Spleen (tissue), 11 donors: Measurements from ENCODE around the gene PACRG. TPM values are rescaled to one million over a fixed set of nuclear protein-coding genes. Genes with fewer than 3 reads are reported as not detected.

ENCODE experiments used
- DNase-seq: peaks from one replicate; pipeline ENCODE4 v3.0.0-alpha.2; 2020
- H3K27ac ChIP-seq, 8 donors: fragments of 200-600 bp; sonication (generic) in 7 of 8; 1 replicate in 4 of 8; 2 replicates in 4 of 8; pipeline versions ENCODE4 v1.5.0 to v1.8.0; 2016 to 2021; ENCODE audit warnings: inconsistent platforms in 4 of 8, mild to moderate bottlenecking in 4 of 8, moderate library complexity in 1 of 8
- H3K27me3 ChIP-seq, 7 donors: fragments of 200-600 bp; sonication (generic) in 6 of 7; replicated peaks in 1 of 7; 1 replicate in 4 of 7; 2 replicates in 3 of 7; pipeline versions ENCODE4 v1.5.0 to v1.8.0; 2016 to 2021; ENCODE audit warnings: inconsistent platforms in 3 of 7, mild to moderate bottlenecking in 1 of 7
- H3K36me3 ChIP-seq, 6 donors: fragments of 200-600 bp; sonication (generic) in 5 of 6; 1 replicate in 4 of 6; 2 replicates in 2 of 6; pipeline versions ENCODE4 v1.5.0 to v1.8.0; 2016 to 2021; ENCODE audit warnings: inconsistent platforms in 2 of 6
- H3K4me1 ChIP-seq, 6 donors: fragments of 200-600 bp; sonication (generic) in 5 of 6; 1 replicate in 3 of 6; 2 replicates in 3 of 6; pipeline versions ENCODE4 v1.5.0 to v1.8.0; 2016 to 2021; ENCODE audit warnings: inconsistent platforms in 3 of 6
- H3K4me3 ChIP-seq, 8 donors: fragments of 200-600 bp; sonication (generic) in 7 of 8; 1 replicate in 4 of 8; 2 replicates in 4 of 8; pipeline versions ENCODE4 v1.5.0 to v1.8.0; 2016 to 2021; ENCODE audit warnings: inconsistent platforms in 4 of 8, mild to moderate bottlenecking in 4 of 8, moderate library complexity in 2 of 8
- H3K9me3 ChIP-seq, 8 donors: fragments of 200-600 bp; sonication (generic) in 7 of 8; 1 replicate in 4 of 8; 2 replicates in 4 of 8; pipeline versions ENCODE4 v1.5.0 to v1.8.0; 2016 to 2021; ENCODE audit warnings: inconsistent platforms in 4 of 8
- POLR2A ChIP-seq, 3 donors: fragments of 450-650 bp; IDR thresholded peaks; one replicate each; pipeline ENCODE4 v1.5.1; 2017; ENCODE audit warnings: antibody characterized with exemption in 3 of 3, mild to moderate bottlenecking in 1 of 3
- POLR2AphosphoS5 ChIP-seq, 3 donors: sonication (generic); formaldehyde crosslinking; IDR thresholded peaks; one replicate each; pipeline ENCODE4 v1.5.1; 2017; ENCODE audit warnings: antibody characterized with exemption in 3 of 3
- WGBS, 5 donors: extraction: QIAGEN DNeasy Blood & Tissue Kit in 3 of 5; methylation state at CpG; one replicate each; pipeline versions ENCODE4 v1.1.5 to v1.1.7; 2013 to 2018; 5-methylcytosine and 5-hydroxymethylcytosine counted together
- intact Hi-C: fragments of 100-400 bp; cut with DNase I; formaldehyde crosslinking; loops from one replicate; pipeline ENCODE4 v1.15.0; 2023; ENCODE audit warnings: low total_unique reads
- polyA plus RNA-seq, 3 donors: library from polyadenylated mRNA; stranded (reverse); fragments of 200-250 nt; gene quantifications; one replicate each; pipeline ENCODE4 v1.2.1, GENCODE V29; 2013
- total RNA-seq, 7 donors: library from RNA; depleted of rRNA in 3 of 7; stranded (reverse); fragments of >200 nt in 3 of 7; fragmentation: NEBNext Ultra II Directional in 4 of 7; extraction: Animal tissue kit (Norgen Biotek cat#: 25700) in 4 of 7; gene quantifications; one replicate each; pipeline versions ENCODE4 v1.1.0 to v1.2.1, GENCODE V29; 2016 to 2021
- TF ChIP-seq, protein P1 (sequence below), 11 experiments: fragments of 200-600 bp in 7 of 11; fragments of 450-650 bp in 4 of 11; sonication (generic) in 4 of 11; IDR thresholded peaks in 8 of 11; conservative IDR thresholded peaks in 3 of 11; 1 replicate in 7 of 11; 2 replicates in 4 of 11; pipeline versions ENCODE4 v1.4.0 to v1.8.0; 2016 to 2021; ENCODE audit warnings: antibody characterized with exemption in 11 of 11, inconsistent platforms in 4 of 11, mild to moderate bottlenecking in 1 of 11
- donor health status: healthy with polysubstance abuse.
- donor health status: DM: no; HTN: no; CAD: no; lungs with moderate emphysema.
- donor health status: DM: no; HTN: no; CAD: no.
- donor health status: Bipolar disorder and iron deficiency.
- donor health status: healthy.
- donor health status: DM: no; HTN: no; CAD: no.
- donor health status: DM: yes; HTN: yes; CAD: no.

The PACRG gene
- total and polyA plus RNA-seq, 10 donors, result 0.32 to 2.0 (median 1.0) TPM; not detected in 5

DNA sequence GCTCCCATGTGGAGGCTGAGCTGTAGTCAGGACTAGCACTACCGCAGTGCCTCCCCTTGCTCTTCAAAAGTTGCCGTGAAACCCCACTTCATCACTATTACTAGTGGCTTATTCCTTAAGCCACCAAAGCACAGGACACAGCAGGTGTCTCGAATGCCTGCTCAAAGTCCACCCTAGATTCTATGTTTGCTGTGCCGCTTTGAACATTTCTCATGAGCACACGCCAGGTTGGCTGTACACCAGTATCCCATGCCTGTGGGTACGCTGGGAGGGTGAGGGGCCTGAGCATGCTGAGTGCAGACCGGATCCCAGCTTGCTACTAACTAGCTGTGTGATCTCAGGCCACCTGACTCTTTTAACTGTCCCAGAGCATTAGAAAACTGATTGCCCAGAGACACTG lies 350.9 kb downstream of the PACRG start:
- 86 to 94% (median 93%) methylated on average over 7 of the region's 7 CpGs for WGBS, 5 donors
- TF ChIP-seq POLR2AphosphoS5 (IDR thresholded peaks at IDR 0.05) (no peak), POLR2A (IDR thresholded peaks at IDR 0.05) (no peak)
- TF ChIP-seq, protein P1, sequence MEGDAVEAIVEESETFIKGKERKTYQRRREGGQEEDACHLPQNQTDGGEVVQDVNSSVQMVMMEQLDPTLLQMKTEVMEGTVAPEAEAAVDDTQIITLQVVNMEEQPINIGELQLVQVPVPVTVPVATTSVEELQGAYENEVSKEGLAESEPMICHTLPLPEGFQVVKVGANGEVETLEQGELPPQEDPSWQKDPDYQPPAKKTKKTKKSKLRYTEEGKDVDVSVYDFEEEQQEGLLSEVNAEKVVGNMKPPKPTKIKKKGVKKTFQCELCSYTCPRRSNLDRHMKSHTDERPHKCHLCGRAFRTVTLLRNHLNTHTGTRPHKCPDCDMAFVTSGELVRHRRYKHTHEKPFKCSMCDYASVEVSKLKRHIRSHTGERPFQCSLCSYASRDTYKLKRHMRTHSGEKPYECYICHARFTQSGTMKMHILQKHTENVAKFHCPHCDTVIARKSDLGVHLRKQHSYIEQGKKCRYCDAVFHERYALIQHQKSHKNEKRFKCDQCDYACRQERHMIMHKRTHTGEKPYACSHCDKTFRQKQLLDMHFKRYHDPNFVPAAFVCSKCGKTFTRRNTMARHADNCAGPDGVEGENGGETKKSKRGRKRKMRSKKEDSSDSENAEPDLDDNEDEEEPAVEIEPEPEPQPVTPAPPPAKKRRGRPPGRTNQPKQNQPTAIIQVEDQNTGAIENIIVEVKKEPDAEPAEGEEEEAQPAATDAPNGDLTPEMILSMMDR (IDR thresholded peaks at IDR 0.05 in 8 of 11, conservative IDR thresholded peaks at IDR 0.05 in 3 of 11), result no peak
- Histone ChIP-seq H3K36me3 (no peaks in the 10 kb centered on the region), H3K9me3 (no peaks in the 10 kb centered on the region), H3K4me3 (no peak overlapping the region), H3K27me3 (no peaks in the 10 kb centered on the region), H3K27ac (no peak overlapping the region), H3K4me1 (no peaks in the 10 kb centered on the region)
- intact Hi-C loops, result no loop called here
- DNase-seq, result no peak

DNA sequence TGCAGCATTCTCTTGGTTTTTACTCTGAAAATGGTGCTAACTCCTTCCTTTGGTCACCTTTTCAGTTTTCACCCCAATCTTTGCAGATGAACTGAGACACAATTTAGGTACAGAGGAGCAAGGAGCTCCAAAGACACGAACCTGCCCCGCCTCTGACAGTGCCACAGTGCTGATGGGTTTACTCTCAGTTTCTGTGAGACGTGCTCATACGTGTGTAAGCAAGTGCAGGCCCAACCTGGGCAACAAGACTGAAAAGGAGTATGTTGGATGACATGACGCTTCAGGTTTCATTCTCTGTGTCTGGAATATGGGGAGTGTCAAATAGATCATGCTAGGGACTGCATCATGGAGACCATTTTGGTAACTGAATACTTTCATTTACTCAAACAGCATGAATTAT lies 352.5 kb downstream of the PACRG start:
- no peaks in the 10 kb centered on the region for H3K9me3 ChIP-seq
- H3K27me3 ChIP-seq, result no peaks in the 10 kb centered on the region
- intact Hi-C loops, result no loop called here
- DNase-seq, result no peak
- WGBS, 5 donors, result 80 to 91% (median 83%) methylated on average over 5 of the region's 5 CpGs
- H3K4me1 ChIP-seq, result no peaks in the 10 kb centered on the region
- no peak overlapping the region for H3K4me3 ChIP-seq
- H3K36me3 ChIP-seq, result no peaks in the 10 kb centered on the region
- TF ChIP-seq, protein P1 (IDR thresholded peaks at IDR 0.05 in 8 of 11, conservative IDR thresholded peaks at IDR 0.05 in 3 of 11), result no peak
- no peak for TF ChIP-seq POLR2A (IDR thresholded peaks at IDR 0.05)
- no peak for TF ChIP-seq POLR2AphosphoS5 (IDR thresholded peaks at IDR 0.05)
- H3K27ac ChIP-seq, result no peak overlapping the region

DNA sequence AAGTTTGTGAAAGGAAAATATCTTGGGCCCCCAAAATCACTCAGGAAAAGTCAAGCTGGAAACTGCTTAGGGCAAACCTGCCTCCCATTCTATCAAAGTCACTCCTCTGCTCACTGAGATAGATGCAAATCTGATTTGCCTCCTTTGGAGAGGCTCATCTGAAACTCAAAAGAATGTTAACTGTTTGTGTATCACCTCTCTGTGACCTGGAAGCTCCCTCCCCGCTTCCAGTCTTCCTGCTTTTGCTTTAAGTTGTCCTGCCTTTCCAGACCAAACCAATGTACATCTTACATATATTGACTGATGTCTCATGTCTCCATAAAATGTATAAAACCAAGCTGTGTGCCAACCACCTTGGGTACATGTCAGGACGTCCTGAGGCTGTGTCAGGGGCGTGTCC lies 355.4 kb downstream of the PACRG start:
- TF ChIP-seq POLR2AphosphoS5 (IDR thresholded peaks at IDR 0.05), result no peak
- TF ChIP-seq POLR2A (IDR thresholded peaks at IDR 0.05), result no peak
- TF ChIP-seq, protein P1 (IDR thresholded peaks at IDR 0.05 in 8 of 11, conservative IDR thresholded peaks at IDR 0.05 in 3 of 11), result no peak
- 41 to 59% (median 50%) methylated on average over 3 of the region's 3 CpGs for WGBS, 5 donors
- Histone ChIP-seq H3K27ac (no peak overlapping the region), H3K27me3 (no peaks in the 10 kb centered on the region), H3K4me1 (no peaks in the 10 kb centered on the region), H3K9me3 (no peaks in the 10 kb centered on the region), H3K36me3 (no peaks in the 10 kb centered on the region), H3K4me3 (no peak overlapping the region)
- intact Hi-C loops, result no loop called here
- no peak for DNase-seq

DNA sequence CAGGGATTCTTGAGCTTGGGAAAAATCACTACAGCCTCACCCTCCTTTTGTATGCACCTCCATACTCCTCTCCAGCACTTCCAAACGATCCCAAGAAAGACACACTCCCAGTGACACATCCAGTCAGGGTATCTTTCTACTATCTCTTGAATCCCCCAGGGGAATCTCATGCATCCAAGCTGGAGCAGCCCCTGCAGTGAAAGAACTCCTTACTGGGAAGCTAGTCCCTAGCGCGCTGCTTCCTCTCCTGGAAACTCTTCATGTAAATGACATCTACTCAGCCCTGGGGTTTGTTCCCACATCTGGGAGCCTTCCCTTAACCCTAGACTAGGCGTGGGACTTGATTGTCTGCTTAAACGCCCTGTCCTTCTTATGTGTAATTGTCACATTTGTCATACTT lies 357.7 kb downstream of the PACRG start:
- TF ChIP-seq POLR2AphosphoS5 (IDR thresholded peaks at IDR 0.05), result no peak
- TF ChIP-seq POLR2A (IDR thresholded peaks at IDR 0.05), result no peak
- TF ChIP-seq, protein P1 (IDR thresholded peaks at IDR 0.05 in 8 of 11, conservative IDR thresholded peaks at IDR 0.05 in 3 of 11), result no peak
- Histone ChIP-seq H3K4me1 (no peaks in the 10 kb centered on the region), H3K27ac (no peak overlapping the region), H3K4me3 (no peak overlapping the region), H3K27me3 (no peaks in the 10 kb centered on the region), H3K36me3 (no peaks in the 10 kb centered on the region), H3K9me3 (no peaks in the 10 kb centered on the region)
- intact Hi-C loops, result no loop called here
- 69 to 78% (median 70%) methylated on average over 5 of the region's 5 CpGs for WGBS, 5 donors
- no peak for DNase-seq
